ENCODE data around the gene ILDR1. TPM values are rescaled to one million over a fixed set of nuclear protein-coding genes. Genes with fewer than 3 reads are reported as not detected.

The ILDR1 gene
- total and polyA plus RNA-seq, 8 donors = 2.2 to 8.2 (median 5.2) TPM

- H3K4me1 ChIP-seq = no peaks in the 10 kb centered on the region
- no peaks in the 10 kb centered on the region for H3K36me3 ChIP-seq
- FAIRE-seq (no peak), ATAC-seq (no peak), DNase-seq (no peak)
- TF ChIP-seq CTCF (IDR thresholded peaks at IDR 0.05) = no peak
- intact Hi-C loops (cut with DNase I) = no loop called here
- H3K27ac ChIP-seq = no peak overlapping the region
- no peaks in the 10 kb centered on the region for H3K9me3 ChIP-seq
- H3K27me3 ChIP-seq = no peaks in the 10 kb centered on the region
- H3K4me3 ChIP-seq = no peak overlapping the region
Measured at GRCh38 chr3:121962443-121962842, 59.6 kb downstream of the ILDR1 start.

- no peaks in the 10 kb centered on the region for H3K36me3 ChIP-seq
- FAIRE-seq (no peak), DNase-seq (no peak), ATAC-seq (no peak)
- H3K4me3 ChIP-seq = no peak overlapping the region
- no peaks in the 10 kb centered on the region for H3K9me3 ChIP-seq
- H3K4me1 ChIP-seq = no peaks in the 10 kb centered on the region
- intact Hi-C loops (cut with DNase I) = no loop called here
- no peak for TF ChIP-seq CTCF (IDR thresholded peaks at IDR 0.05)
- no peaks in the 10 kb centered on the region for H3K27me3 ChIP-seq
- H3K27ac ChIP-seq = no peak overlapping the region
Measured at GRCh38 chr3:121961283-121961682, 60.8 kb downstream of the ILDR1 start.

- no peaks in the 10 kb centered on the region for H3K27me3 ChIP-seq
- no peaks in the 10 kb centered on the region for H3K36me3 ChIP-seq
- H3K4me1 ChIP-seq = no peaks in the 10 kb centered on the region
- H3K4me3 ChIP-seq = no peak overlapping the region
- ATAC-seq (peak in 1 of 4 donors; percentile 21), FAIRE-seq (no peak), DNase-seq (no peak)
- WGBS, 2 donors = 72 to 87% methylated on average over 3 of the region's 3 CpGs
- no peaks in the 10 kb centered on the region for H3K9me3 ChIP-seq
- no peak for TF ChIP-seq CTCF (IDR thresholded peaks at IDR 0.05)
- no peak overlapping the region for H3K27ac ChIP-seq
- intact Hi-C loops (cut with DNase I) = no loop called here
Measured at GRCh38 chr3:121958801-121959200, 63.2 kb downstream of the ILDR1 start.

- no peak for FAIRE-seq
- DNase-seq = peak in 1 of 6 donors; percentile 28
Measured at GRCh38 chr3:121957674-121958415, 64.2 kb downstream of the ILDR1 start.

More at GRCh38 chr3:121957674-121958415, 64.2 kb downstream of the ILDR1 start:
- intact Hi-C loops (cut with DNase I) = no loop called here
- WGBS, 2 donors = 92 to 100% methylated on average over 2 of the region's 2 CpGs
- ATAC-seq = peak in 2 of 4 donors; percentile 64 to 79
- Histone ChIP-seq H3K27ac (no peak overlapping the region), H3K4me1 (no peaks in the 10 kb centered on the region), H3K4me3 (no peak overlapping the region), H3K36me3 (no peaks in the 10 kb centered on the region), H3K9me3 (no peaks in the 10 kb centered on the region), H3K27me3 (no peaks in the 10 kb centered on the region)
- no peak for TF ChIP-seq CTCF (IDR thresholded peaks at IDR 0.05)
